NT2/D1 (cell line): ENCODE data around the gene WDR43.

Experiments
- SUZ12 ChIP-seq: IDR thresholded peaks from 2 replicates; pipeline ENCODE4 v1.6.1; 2011; ENCODE audit not compliant: insufficient read length, insufficient read depth; ENCODE audit errors: extremely low read depth
- YY1 ChIP-seq: IDR thresholded peaks from 2 replicates; pipeline ENCODE4 v1.6.1; 2011; ENCODE audit not compliant: insufficient read length, insufficient read depth

DNA sequence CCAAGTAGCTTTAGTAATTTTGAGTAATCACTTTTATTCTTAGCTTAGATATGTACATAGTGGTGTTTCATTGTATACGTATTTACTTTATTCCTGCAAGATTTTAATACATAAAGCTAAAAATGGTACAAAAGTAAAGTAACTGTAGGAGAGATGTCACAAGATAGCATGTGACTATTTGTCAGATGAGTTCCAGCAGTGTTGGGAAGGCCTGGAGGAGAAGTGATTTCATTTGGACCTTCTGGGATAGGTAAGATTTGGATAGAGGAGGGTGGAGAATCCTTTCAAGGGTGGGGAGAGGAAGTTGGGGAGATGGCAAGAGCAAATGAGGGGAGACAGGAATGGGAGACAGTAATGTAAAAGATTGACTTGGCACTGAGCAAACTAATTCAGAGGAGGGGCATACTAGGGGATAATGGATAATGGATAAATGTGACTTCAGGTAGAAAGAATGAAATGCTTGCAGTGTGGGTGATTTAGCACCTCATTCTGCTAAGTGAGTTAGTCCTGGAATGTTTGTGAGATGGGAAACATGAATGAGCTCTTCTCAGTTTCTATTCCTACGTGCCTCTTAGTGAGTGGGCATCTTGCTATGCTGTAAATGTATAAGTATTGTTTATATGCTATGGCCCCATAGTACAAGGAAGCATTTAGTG lies 10.5 kb downstream of the WDR43 start:
- TF ChIP-seq YY1 (no peak), SUZ12 (no peak)
